Chondrocyte (in vitro differentiated cells): Measurements from ENCODE around the gene DGAT2L6. TPM values are rescaled to one million over a fixed set of nuclear protein-coding genes. Genes with fewer than 3 reads are reported as not detected.

Source experiments
- DNase-seq: peaks from one replicate; pipeline ENCODE4 v3.0.0; 2021; ENCODE audit warnings: mixed read lengths, low spot score
- H3K27ac Mint-ChIP-seq: one replicate; pipeline ENCODE4 v1.8.0; 2021; ENCODE audit warnings: mild to moderate bottlenecking, moderate library complexity, mixed read lengths; ENCODE audit not compliant: unreplicated experiment
- H3K27me3 Mint-ChIP-seq: 2 replicates; pipeline ENCODE4 v1.8.0; 2021; ENCODE audit warnings: low read depth, mixed read lengths
- H3K36me3 Mint-ChIP-seq: 2 replicates; pipeline ENCODE4 v1.8.0; 2021; ENCODE audit warnings: low read depth, mixed read lengths
- H3K4me1 Mint-ChIP-seq: 2 replicates; pipeline ENCODE4 v1.8.0; 2021; ENCODE audit warnings: low read depth, mild to moderate bottlenecking, mixed read lengths
- H3K4me3 Mint-ChIP-seq: one replicate; pipeline ENCODE4 v1.8.0; 2021; ENCODE audit warnings: mild to moderate bottlenecking, moderate library complexity, mixed read lengths; ENCODE audit not compliant: unreplicated experiment
- H3K9me3 Mint-ChIP-seq: 2 replicates; pipeline ENCODE4 v1.8.0; 2021; ENCODE audit warnings: low read depth, mixed read lengths
- total RNA-seq: library from RNA; stranded (reverse); gene quantifications from 3 replicates; pipeline ENCODE4 v1.2.1, GENCODE V29; 2021
- TF ChIP-seq, protein P1 (sequence below): fragments of 200-600 bp; sonication (generic); IDR thresholded peaks from 2 replicates; pipeline ENCODE4 v1.5.0; 2021; ENCODE audit warnings: antibody characterized with exemption, mild to moderate bottlenecking, moderate library complexity

DGAT2L6 gene
- total RNA-seq, 1 donor from 2014 or later = not detected

DNA sequence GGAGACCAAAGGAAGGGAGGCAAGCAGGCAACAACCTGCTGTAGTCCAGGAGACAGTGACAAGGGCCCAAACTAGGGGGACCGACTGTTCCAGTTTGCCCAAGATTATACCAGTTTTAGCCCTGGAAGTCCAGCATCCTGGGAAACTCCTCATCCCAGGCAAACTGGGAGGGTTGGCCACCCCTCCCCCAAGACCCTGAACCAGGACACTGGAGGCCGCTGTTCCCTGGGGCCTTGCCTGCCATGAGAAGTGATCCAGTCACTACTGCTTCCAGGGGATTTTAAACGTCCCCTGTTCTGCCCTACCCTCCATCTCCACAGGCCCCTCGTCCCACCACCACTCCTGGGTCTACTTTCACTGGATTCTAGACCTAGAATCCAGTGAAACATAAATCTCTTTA is 4.3 kb upstream of the DGAT2L6 start:
- DNase-seq = no peak
- peaks cover 10% of the 10 kb centered on the region for H3K4me1 Mint-ChIP-seq
- H3K36me3 Mint-ChIP-seq = no peaks in the 10 kb centered on the region
- H3K9me3 Mint-ChIP-seq = peaks cover 14% of the 10 kb centered on the region
- H3K27me3 Mint-ChIP-seq = no peaks in the 10 kb centered on the region
- no peak overlapping the region for H3K4me3 Mint-ChIP-seq
- H3K27ac Mint-ChIP-seq = no peak overlapping the region
- TF ChIP-seq, protein P1, sequence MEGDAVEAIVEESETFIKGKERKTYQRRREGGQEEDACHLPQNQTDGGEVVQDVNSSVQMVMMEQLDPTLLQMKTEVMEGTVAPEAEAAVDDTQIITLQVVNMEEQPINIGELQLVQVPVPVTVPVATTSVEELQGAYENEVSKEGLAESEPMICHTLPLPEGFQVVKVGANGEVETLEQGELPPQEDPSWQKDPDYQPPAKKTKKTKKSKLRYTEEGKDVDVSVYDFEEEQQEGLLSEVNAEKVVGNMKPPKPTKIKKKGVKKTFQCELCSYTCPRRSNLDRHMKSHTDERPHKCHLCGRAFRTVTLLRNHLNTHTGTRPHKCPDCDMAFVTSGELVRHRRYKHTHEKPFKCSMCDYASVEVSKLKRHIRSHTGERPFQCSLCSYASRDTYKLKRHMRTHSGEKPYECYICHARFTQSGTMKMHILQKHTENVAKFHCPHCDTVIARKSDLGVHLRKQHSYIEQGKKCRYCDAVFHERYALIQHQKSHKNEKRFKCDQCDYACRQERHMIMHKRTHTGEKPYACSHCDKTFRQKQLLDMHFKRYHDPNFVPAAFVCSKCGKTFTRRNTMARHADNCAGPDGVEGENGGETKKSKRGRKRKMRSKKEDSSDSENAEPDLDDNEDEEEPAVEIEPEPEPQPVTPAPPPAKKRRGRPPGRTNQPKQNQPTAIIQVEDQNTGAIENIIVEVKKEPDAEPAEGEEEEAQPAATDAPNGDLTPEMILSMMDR = no peak

- TF ChIP-seq, protein P1 = no peak
- no peak for DNase-seq
- Mint-ChIP-seq H3K4me1 (no peaks in the 10 kb centered on the region), H3K36me3 (no peaks in the 10 kb centered on the region), H3K9me3 (peaks cover 14% of the 10 kb centered on the region), H3K4me3 (no peak overlapping the region), H3K27ac (no peak overlapping the region), H3K27me3 (no peaks in the 10 kb centered on the region)
Observed at GRCh38 chrX:70174754-70175153, 2.5 kb upstream of the DGAT2L6 start.

- Mint-ChIP-seq H3K36me3 (no peaks in the 10 kb centered on the region), H3K9me3 (peaks cover 14% of the 10 kb centered on the region), H3K27me3 (no peaks in the 10 kb centered on the region), H3K4me3 (no peak overlapping the region), H3K4me1 (no peaks in the 10 kb centered on the region), H3K27ac (no peak overlapping the region)
- TF ChIP-seq, protein P1 = no peak
- DNase-seq = no peak
Observed at GRCh38 chrX:70175338-70175737, 1.9 kb upstream of the DGAT2L6 start.

- TF ChIP-seq, protein P1 = no peak
- Mint-ChIP-seq H3K4me1 (no peaks in the 10 kb centered on the region), H3K27me3 (no peaks in the 10 kb centered on the region), H3K9me3 (peaks cover 27% of the 10 kb centered on the region), H3K4me3 (no peak overlapping the region), H3K27ac (no peak overlapping the region), H3K36me3 (no peaks in the 10 kb centered on the region)
- no peak for DNase-seq
Observed at GRCh38 chrX:70183091-70183490, 5.8 kb downstream of the DGAT2L6 start.

DNA sequence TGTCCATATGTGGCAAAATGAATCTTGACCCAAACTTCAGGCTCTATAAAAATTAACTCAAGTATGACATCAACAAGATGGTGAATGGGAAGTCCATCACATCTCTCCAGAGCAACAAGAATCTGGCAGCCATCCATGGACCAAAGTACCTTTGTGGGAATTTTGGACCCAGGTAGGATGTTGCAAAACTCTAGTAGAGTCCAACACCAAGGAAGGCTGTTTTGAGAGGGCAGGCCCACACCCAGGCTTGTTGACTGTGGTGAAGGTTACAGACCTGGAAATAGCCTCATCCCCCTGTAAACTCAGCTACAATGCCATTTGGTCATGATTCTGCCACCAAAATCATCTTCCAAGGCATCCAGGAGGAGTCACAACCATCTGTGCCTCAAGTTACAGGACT is 12.9 kb downstream of the DGAT2L6 start:
- Mint-ChIP-seq H3K4me1 (no peaks in the 10 kb centered on the region), H3K27ac (no peak overlapping the region), H3K36me3 (peaks cover 4% of the 10 kb centered on the region), H3K27me3 (no peaks in the 10 kb centered on the region), H3K4me3 (no peak overlapping the region), H3K9me3 (peaks cover 41% of the 10 kb centered on the region)
- TF ChIP-seq, protein P1 = no peak
- DNase-seq = no peak
